Neural progenitor cell (in vitro differentiated cells): Measurements from ENCODE around the gene RAB9B. TPM values are rescaled to one million over a fixed set of nuclear protein-coding genes. Genes with fewer than 3 reads are reported as not detected.
"Not testable (repeated sequence)": the region's sequence is repeated elsewhere in the genome, so short reads cannot be mapped to it uniquely, and the experiment has no call there.

Source experiments
- DNase-seq: peaks from one replicate; pipeline ENCODE4 v3.0.0-alpha.2; 2016; ENCODE audit warnings: low spot score
- H2AFZ ChIP-seq: fragments of 200-600 bp; sonication (generic); replicated peaks from 2 replicates; pipeline ENCODE4 v1.6.1; 2016; ENCODE audit warnings: antibody characterized with exemption
- H3F3A ChIP-seq: fragments of 200-600 bp; sonication (generic); 2 replicates; pipeline ENCODE4 v1.6.1; 2016; ENCODE audit warnings: antibody characterized with exemption, low read depth
- H3K27ac ChIP-seq: fragments of 200-600 bp; sonication (generic); 2 replicates; pipeline ENCODE4 v1.5.1; 2016; ENCODE audit warnings: mild to moderate bottlenecking
- H3K27me3 ChIP-seq: fragments of 200-600 bp; sonication (generic); 2 replicates; pipeline ENCODE4 v1.6.1; 2016; ENCODE audit warnings: mild to moderate bottlenecking, moderate library complexity
- H3K36me3 ChIP-seq: fragments of 200-600 bp; sonication (generic); 2 replicates; pipeline ENCODE4 v1.5.1; 2016
- H3K4me1 ChIP-seq: fragments of 200-600 bp; sonication (generic); 2 replicates; pipeline ENCODE4 v1.6.1; 2016; ENCODE audit warnings: mixed run types
- H3K4me2 ChIP-seq: fragments of 200-600 bp; sonication (generic); 2 replicates; pipeline ENCODE4 v1.6.1; 2016
- H3K4me3 ChIP-seq: fragments of 200-600 bp; sonication (generic); 2 replicates; pipeline ENCODE4 v1.5.1; 2016
- H3K79me2 ChIP-seq: fragments of 200-600 bp; sonication (generic); 2 replicates; pipeline ENCODE4 v1.6.1; 2016; ENCODE audit warnings: low read depth
- H3K9ac ChIP-seq: fragments of 200-600 bp; sonication (generic); 2 replicates; pipeline ENCODE4 v1.6.1; 2016
- H3K9me3 ChIP-seq: fragments of 200-600 bp; sonication (generic); 2 replicates; pipeline ENCODE4 v1.5.1; 2016; ENCODE audit warnings: low read depth
- H4K20me1 ChIP-seq: fragments of 200-600 bp; sonication (generic); 2 replicates; pipeline ENCODE4 v1.6.1; 2016; ENCODE audit warnings: low read depth
- H3K27ac Mint-ChIP-seq: 3 replicates; pipeline ENCODE4 v1.8.0; 2021; ENCODE audit warnings: mixed read lengths
- H3K27me3 Mint-ChIP-seq: 2 replicates; pipeline ENCODE4 v1.8.0; 2022; ENCODE audit warnings: low read depth, mild to moderate bottlenecking, inconsistent platforms, moderate library complexity, mixed read lengths; ENCODE audit not compliant: insufficient read depth
- H3K36me3 Mint-ChIP-seq: 3 replicates; pipeline ENCODE4 v1.8.0; 2021; ENCODE audit warnings: mixed read lengths
- H3K4me1 Mint-ChIP-seq: 3 replicates; pipeline ENCODE4 v1.8.0; 2021; ENCODE audit warnings: mixed read lengths
- H3K4me3 Mint-ChIP-seq: 3 replicates; pipeline ENCODE4 v1.8.0; 2021; ENCODE audit warnings: mild to moderate bottlenecking, moderate library complexity, mixed read lengths
- H3K9me3 Mint-ChIP-seq: 3 replicates; pipeline ENCODE4 v1.8.0; 2020; ENCODE audit warnings: mixed read lengths
- EZH2 ChIP-seq: fragments of 200-600 bp; sonication (generic); IDR thresholded peaks from 2 replicates; pipeline ENCODE4 v1.6.1; 2017; ENCODE audit warnings: antibody characterized with exemption, mild to moderate bottlenecking, moderate library complexity
- EZH2phosphoT487 ChIP-seq: fragments of 200-600 bp; sonication (generic); IDR thresholded peaks from 2 replicates; pipeline ENCODE4 v1.6.1; 2017; ENCODE audit warnings: antibody characterized with exemption
- total RNA-seq: library from RNA; depleted of rRNA; stranded (reverse); fragments of >200 nt; gene quantifications from 2 replicates; pipeline ENCODE4 v1.2.3, GENCODE V29; 2015; ENCODE audit warnings: low replicate concordance
- TF ChIP-seq, protein P1 (sequence below): fragments of 200-600 bp; sonication (generic); IDR thresholded peaks from 2 replicates; pipeline ENCODE4 v1.5.1; 2017; ENCODE audit warnings: antibody characterized with exemption, mild to moderate bottlenecking

RAB9B gene
- total RNA-seq, 1 donor from 2014 or later: 2.2 TPM

- TF ChIP-seq EZH2 (no peak), EZH2phosphoT487 (no peak)
- TF ChIP-seq, protein P1, sequence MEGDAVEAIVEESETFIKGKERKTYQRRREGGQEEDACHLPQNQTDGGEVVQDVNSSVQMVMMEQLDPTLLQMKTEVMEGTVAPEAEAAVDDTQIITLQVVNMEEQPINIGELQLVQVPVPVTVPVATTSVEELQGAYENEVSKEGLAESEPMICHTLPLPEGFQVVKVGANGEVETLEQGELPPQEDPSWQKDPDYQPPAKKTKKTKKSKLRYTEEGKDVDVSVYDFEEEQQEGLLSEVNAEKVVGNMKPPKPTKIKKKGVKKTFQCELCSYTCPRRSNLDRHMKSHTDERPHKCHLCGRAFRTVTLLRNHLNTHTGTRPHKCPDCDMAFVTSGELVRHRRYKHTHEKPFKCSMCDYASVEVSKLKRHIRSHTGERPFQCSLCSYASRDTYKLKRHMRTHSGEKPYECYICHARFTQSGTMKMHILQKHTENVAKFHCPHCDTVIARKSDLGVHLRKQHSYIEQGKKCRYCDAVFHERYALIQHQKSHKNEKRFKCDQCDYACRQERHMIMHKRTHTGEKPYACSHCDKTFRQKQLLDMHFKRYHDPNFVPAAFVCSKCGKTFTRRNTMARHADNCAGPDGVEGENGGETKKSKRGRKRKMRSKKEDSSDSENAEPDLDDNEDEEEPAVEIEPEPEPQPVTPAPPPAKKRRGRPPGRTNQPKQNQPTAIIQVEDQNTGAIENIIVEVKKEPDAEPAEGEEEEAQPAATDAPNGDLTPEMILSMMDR: no peak
- H3K27ac ChIP-seq: no peak overlapping the region
- H3K4me2 ChIP-seq: no peak overlapping the region
- no peak overlapping the region for H3K9ac ChIP-seq
- Mint-ChIP-seq H3K4me3 (peak overlapping the region; percentile 87), H3K27ac (no peak overlapping the region), H3K4me1 (peaks cover 7% of the 10 kb centered on the region), H3K36me3 (no peaks in the 10 kb centered on the region), H3K27me3 (peaks cover 4% of the 10 kb centered on the region), H3K9me3 (no peaks in the 10 kb centered on the region)
- H4K20me1 ChIP-seq: no peaks in the 10 kb centered on the region
- no peaks in the 10 kb centered on the region for H3K79me2 ChIP-seq
- no peak for DNase-seq
- no peaks in the 10 kb centered on the region for H3K4me1 ChIP-seq
- H3K4me3 ChIP-seq: no peak overlapping the region
- H3K9me3 ChIP-seq: no peaks in the 10 kb centered on the region
- H2AFZ ChIP-seq: no peak overlapping the region
- peaks cover 94% of the 10 kb centered on the region for H3K27me3 ChIP-seq
- no peaks in the 10 kb centered on the region for H3K36me3 ChIP-seq
- peaks cover 7% of the 10 kb centered on the region for H3F3A ChIP-seq
Measured at GRCh38 chrX:103830848-103831247, 1.2 kb downstream of the RAB9B start.

- peaks cover 7% of the 10 kb centered on the region for H3K4me1 Mint-ChIP-seq
- peaks cover 4% of the 10 kb centered on the region for H3K27me3 Mint-ChIP-seq
- DNase-seq: no peak
- H3K4me2 ChIP-seq: no peak overlapping the region
- no peak overlapping the region for H3K4me3 ChIP-seq
- H3K4me1 ChIP-seq: no peaks in the 10 kb centered on the region
- H4K20me1 ChIP-seq: no peaks in the 10 kb centered on the region
- no peaks in the 10 kb centered on the region for H3K9me3 Mint-ChIP-seq
- no peaks in the 10 kb centered on the region for H3K36me3 Mint-ChIP-seq
- no peak overlapping the region for H3K27ac ChIP-seq
- no peak overlapping the region for H3K4me3 Mint-ChIP-seq
- peaks cover 7% of the 10 kb centered on the region for H3F3A ChIP-seq
- H3K36me3 ChIP-seq: no peaks in the 10 kb centered on the region
- peaks cover 86% of the 10 kb centered on the region for H3K27me3 ChIP-seq
- H3K27ac Mint-ChIP-seq: no peak overlapping the region
- TF ChIP-seq, protein P1: no peak
- H3K79me2 ChIP-seq: no peaks in the 10 kb centered on the region
- no peak overlapping the region for H3K9ac ChIP-seq
- H2AFZ ChIP-seq: no peak overlapping the region
- no peaks in the 10 kb centered on the region for H3K9me3 ChIP-seq
Measured at GRCh38 chrX:103828529-103828928, 3.5 kb downstream of the RAB9B start.

DNA sequence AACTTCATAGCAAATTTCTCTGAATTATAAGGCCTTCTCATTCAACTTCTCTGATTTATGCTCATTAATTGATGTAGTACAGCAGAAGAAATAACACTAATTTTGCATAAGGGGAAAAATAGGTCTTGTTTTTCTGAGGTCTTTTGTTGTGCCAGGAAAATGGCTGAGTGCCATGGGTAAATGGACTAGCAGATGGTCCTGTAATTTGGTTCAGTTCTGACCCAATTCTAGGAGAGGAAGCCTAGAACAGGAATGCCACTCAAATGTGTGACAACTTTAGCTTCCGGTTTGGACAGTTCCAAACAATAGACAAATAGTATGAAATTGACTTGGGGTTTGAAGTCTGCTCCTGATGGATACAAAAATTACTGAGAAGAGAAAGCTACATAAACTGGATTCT, 6.2 kb downstream of the RAB9B start:
- Mint-ChIP-seq H3K27ac (no peak overlapping the region), H3K27me3 (peaks cover under 1% of the 10 kb centered on the region), H3K4me3 (no peak overlapping the region), H3K9me3 (no peaks in the 10 kb centered on the region), H3K36me3 (no peaks in the 10 kb centered on the region), H3K4me1 (no peaks in the 10 kb centered on the region)
- Histone ChIP-seq H3K79me2 (no peaks in the 10 kb centered on the region), H3K9ac (no peak overlapping the region), H3F3A (no peaks in the 10 kb centered on the region), H2AFZ (no peak overlapping the region), H3K36me3 (no peaks in the 10 kb centered on the region), H3K27me3 (peaks cover 64% of the 10 kb centered on the region), H3K9me3 (no peaks in the 10 kb centered on the region), H3K4me3 (no peak overlapping the region), H4K20me1 (no peaks in the 10 kb centered on the region), H3K4me1 (no peaks in the 10 kb centered on the region), H3K4me2 (no peak overlapping the region), H3K27ac (no peak overlapping the region)
- TF ChIP-seq EZH2phosphoT487: no peak
- TF ChIP-seq, protein P1: no peak
- TF ChIP-seq EZH2: no peak
- DNase-seq: no peak

DNA sequence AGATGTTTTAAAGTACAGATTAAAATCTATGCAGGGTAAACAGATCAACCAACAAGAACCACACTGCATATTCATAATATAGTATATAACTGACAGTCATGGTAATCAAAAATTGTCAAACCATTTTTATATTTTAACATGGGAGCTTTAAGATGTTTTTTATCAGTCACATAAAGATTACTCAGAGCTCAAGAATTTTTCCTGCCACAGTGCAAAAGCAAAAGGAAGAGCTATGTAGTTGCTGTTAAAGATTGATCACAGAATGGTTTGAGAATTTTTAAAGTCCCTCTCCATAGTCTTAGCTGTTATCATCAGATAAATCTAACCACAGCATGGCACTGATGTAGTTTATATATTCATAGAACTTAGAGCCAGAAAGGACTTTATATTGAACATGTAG, 8.5 kb downstream of the RAB9B start:
- Histone ChIP-seq H3K27me3 (peaks cover 42% of the 10 kb centered on the region), H3K79me2 (no peaks in the 10 kb centered on the region), H3K36me3 (no peaks in the 10 kb centered on the region), H3K4me2 (no peak overlapping the region), H2AFZ (no peak overlapping the region), H3K9me3 (no peaks in the 10 kb centered on the region), H3F3A (no peaks in the 10 kb centered on the region), H3K9ac (no peak overlapping the region), H3K27ac (no peak overlapping the region), H4K20me1 (no peaks in the 10 kb centered on the region), H3K4me3 (no peak overlapping the region), H3K4me1 (no peaks in the 10 kb centered on the region)
- Mint-ChIP-seq H3K4me3 (no peak overlapping the region), H3K36me3 (no peaks in the 10 kb centered on the region), H3K4me1 (no peaks in the 10 kb centered on the region), H3K27ac (no peak overlapping the region), H3K27me3 (no peaks in the 10 kb centered on the region), H3K9me3 (no peaks in the 10 kb centered on the region)
- TF ChIP-seq EZH2phosphoT487: no peak
- no peak for DNase-seq

DNA sequence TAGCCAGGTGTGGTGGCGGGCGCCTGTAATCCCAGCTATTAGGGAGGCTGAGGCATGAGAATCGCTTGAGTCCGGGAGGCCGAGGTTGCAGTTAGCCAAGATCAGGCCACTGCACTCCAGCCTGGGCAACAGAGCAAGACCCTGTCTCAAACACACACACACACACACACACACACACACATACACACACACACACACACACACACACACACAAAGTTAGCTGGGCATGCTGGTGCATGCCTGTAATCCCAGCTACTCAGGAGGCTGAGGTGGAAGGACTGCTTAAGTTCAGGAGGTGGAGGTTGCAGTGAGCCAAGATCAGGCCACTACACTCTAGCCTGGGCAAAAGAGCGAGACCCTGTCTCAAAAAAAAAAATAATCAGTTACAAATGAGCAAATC, 11.3 kb downstream of the RAB9B start:
- H3K4me1 Mint-ChIP-seq, H3K79me2 ChIP-seq, DNase-seq, H3K27me3 Mint-ChIP-seq, H3K9me3 Mint-ChIP-seq, H3K4me3 Mint-ChIP-seq, H3K4me3 ChIP-seq, H4K20me1 ChIP-seq, H3K36me3 ChIP-seq, H3K27ac ChIP-seq, H3K4me1 ChIP-seq, H3K9ac ChIP-seq, H3K36me3 Mint-ChIP-seq, H3K9me3 ChIP-seq, H2AFZ ChIP-seq, H3K27ac Mint-ChIP-seq, H3K4me2 ChIP-seq, H3F3A ChIP-seq: not testable (repeated sequence)
- H3K27me3 ChIP-seq: peaks cover 20% of the 10 kb centered on the region
